ENCODE results near the gene MPP2. TPM values are rescaled to one million over a fixed set of nuclear protein-coding genes. Genes with fewer than 3 reads are reported as not detected.
"Not testable (repeated sequence)": the region's sequence is repeated elsewhere in the genome, so short reads cannot be mapped to it uniquely, and the experiment has no call there.

MPP2 gene
- total RNA-seq, 3 donors from 2014 or later (not counting 1 experiment from before 2014, with no cell fraction given) = 0.75 to 2.0 (median 0.85) TPM

GRCh38 chr17:43897831-43898230 lies 9.5 kb downstream of the MPP2 start:
- Mint-ChIP-seq H3K36me3 (no peaks in the 10 kb centered on the region), H3K9me3 (no peaks in the 10 kb centered on the region), H3K4me3 (no peak overlapping the region), H3K27ac (no peak overlapping the region), H3K27me3 (ENCODE audit: low read depth in 2 of 2) (peaks cover 20 to 45% of the 10 kb centered on the region in 2 donors), H3K4me1 (peaks cover 0 to 16% of the 10 kb centered on the region in 2 donors)
- no peaks in the 10 kb centered on the region for H3K36me3 ChIP-seq (ENCODE audit: control insufficient read depth, insufficient read depth, low read length)
- H3K9me3 ChIP-seq (ENCODE audit: control insufficient read depth, insufficient read depth, low read length) = no peaks in the 10 kb centered on the region
- peaks cover 11% of the 10 kb centered on the region for H3K4me1 ChIP-seq (ENCODE audit: control insufficient read depth, insufficient read depth, low read length)
- peaks cover 13% of the 10 kb centered on the region for H3K27me3 ChIP-seq (ENCODE audit: control insufficient read depth, insufficient read depth, low read length)
- ATAC-seq (no peak), DNase-seq (no peak)
- 92% methylated on average over 3 of the region's 3 CpGs for WGBS (ENCODE audit: insufficient coverage)
- TF ChIP-seq, protein P1, sequence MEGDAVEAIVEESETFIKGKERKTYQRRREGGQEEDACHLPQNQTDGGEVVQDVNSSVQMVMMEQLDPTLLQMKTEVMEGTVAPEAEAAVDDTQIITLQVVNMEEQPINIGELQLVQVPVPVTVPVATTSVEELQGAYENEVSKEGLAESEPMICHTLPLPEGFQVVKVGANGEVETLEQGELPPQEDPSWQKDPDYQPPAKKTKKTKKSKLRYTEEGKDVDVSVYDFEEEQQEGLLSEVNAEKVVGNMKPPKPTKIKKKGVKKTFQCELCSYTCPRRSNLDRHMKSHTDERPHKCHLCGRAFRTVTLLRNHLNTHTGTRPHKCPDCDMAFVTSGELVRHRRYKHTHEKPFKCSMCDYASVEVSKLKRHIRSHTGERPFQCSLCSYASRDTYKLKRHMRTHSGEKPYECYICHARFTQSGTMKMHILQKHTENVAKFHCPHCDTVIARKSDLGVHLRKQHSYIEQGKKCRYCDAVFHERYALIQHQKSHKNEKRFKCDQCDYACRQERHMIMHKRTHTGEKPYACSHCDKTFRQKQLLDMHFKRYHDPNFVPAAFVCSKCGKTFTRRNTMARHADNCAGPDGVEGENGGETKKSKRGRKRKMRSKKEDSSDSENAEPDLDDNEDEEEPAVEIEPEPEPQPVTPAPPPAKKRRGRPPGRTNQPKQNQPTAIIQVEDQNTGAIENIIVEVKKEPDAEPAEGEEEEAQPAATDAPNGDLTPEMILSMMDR (IDR thresholded peaks at IDR 0.05) = no peak
- no peak overlapping the region for H3K4me3 ChIP-seq (ENCODE audit: low read length)
- no peak overlapping the region for H3K27ac ChIP-seq (ENCODE audit: low read length)
- intact Hi-C loops (cut with micrococcal nuclease) = no loop called here

DNA sequence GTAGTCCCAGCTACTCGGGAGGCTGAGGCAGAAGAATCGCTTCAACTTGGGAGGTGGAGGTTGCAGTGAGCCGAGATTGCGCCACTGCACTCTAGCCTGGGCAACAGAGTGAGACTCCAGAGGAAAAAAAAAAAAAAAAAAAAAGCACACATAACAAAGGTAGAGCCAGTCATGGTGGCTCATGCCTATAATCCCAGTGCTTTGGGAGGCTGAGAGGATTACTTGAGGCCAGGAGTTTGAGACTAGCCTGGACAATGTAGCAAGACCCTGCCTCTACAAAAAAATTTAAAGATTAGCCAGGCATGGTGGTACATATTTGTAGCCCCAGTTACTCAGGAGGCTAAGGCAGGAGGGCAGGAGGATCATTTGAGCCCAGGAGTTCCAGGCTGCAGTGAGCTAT lies 12.8 kb downstream of the MPP2 start:
- intact Hi-C loops (cut with micrococcal nuclease); H3K27ac ChIP-seq (ENCODE audit: low read length); H3K4me3 ChIP-seq (ENCODE audit: low read length); H3K27ac Mint-ChIP-seq; H3K9me3 Mint-ChIP-seq; H3K4me1 ChIP-seq (ENCODE audit: control insufficient read depth, insufficient read depth, low read length); DNase-seq; ATAC-seq; H3K9me3 ChIP-seq (ENCODE audit: control insufficient read depth, insufficient read depth, low read length); H3K36me3 ChIP-seq (ENCODE audit: control insufficient read depth, insufficient read depth, low read length); H3K27me3 ChIP-seq (ENCODE audit: control insufficient read depth, insufficient read depth, low read length); H3K36me3 Mint-ChIP-seq; H3K4me3 Mint-ChIP-seq; H3K4me1 Mint-ChIP-seq: not testable (repeated sequence)
- peaks cover 20 to 30% of the 10 kb centered on the region in 2 donors for H3K27me3 Mint-ChIP-seq (ENCODE audit: low read depth in 2 of 2)
- 100% methylated on average over 3 of the region's 4 CpGs for WGBS (ENCODE audit: insufficient coverage)

DNA sequence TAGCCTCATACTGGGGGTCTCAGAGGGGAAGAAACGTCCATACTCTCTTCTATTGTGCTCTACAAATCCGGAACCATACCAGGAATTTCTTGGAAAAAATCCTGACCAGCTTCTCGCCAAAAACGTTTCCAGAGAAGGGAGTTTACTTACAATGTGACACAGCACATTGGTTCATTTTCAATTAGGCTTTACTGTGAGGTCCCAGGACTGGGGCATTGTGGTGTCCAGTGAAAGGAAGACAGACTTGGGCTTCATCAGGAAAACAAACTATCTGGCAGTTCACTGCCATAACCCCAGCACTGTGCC lies 14.7 kb downstream of the MPP2 start:
- H3K9me3 Mint-ChIP-seq = no peaks in the 10 kb centered on the region
- H3K27me3 Mint-ChIP-seq (ENCODE audit: low read depth in 2 of 2) = peaks cover 14 to 25% of the 10 kb centered on the region in 2 donors
- ATAC-seq (no peak), DNase-seq (no peak)
- no peaks in the 10 kb centered on the region for H3K4me1 Mint-ChIP-seq
- no peaks in the 10 kb centered on the region for H3K36me3 ChIP-seq (ENCODE audit: control insufficient read depth, insufficient read depth, low read length)
- intact Hi-C loops (cut with micrococcal nuclease) = no loop called here
- H3K27me3 ChIP-seq (ENCODE audit: control insufficient read depth, insufficient read depth, low read length) = no peaks in the 10 kb centered on the region
- H3K27ac Mint-ChIP-seq = no peak overlapping the region
- H3K9me3 ChIP-seq (ENCODE audit: control insufficient read depth, insufficient read depth, low read length) = no peaks in the 10 kb centered on the region
- TF ChIP-seq, protein P1 (IDR thresholded peaks at IDR 0.05) = no peak
- no peak overlapping the region for H3K4me3 ChIP-seq (ENCODE audit: low read length)
- no peaks in the 10 kb centered on the region for H3K4me1 ChIP-seq (ENCODE audit: control insufficient read depth, insufficient read depth, low read length)
- H3K4me3 Mint-ChIP-seq = no peak overlapping the region
- 74% methylated on average over 4 of the region's 4 CpGs for WGBS (ENCODE audit: insufficient coverage)
- H3K36me3 Mint-ChIP-seq = no peaks in the 10 kb centered on the region
- H3K27ac ChIP-seq (ENCODE audit: low read length) = no peak overlapping the region

DNA sequence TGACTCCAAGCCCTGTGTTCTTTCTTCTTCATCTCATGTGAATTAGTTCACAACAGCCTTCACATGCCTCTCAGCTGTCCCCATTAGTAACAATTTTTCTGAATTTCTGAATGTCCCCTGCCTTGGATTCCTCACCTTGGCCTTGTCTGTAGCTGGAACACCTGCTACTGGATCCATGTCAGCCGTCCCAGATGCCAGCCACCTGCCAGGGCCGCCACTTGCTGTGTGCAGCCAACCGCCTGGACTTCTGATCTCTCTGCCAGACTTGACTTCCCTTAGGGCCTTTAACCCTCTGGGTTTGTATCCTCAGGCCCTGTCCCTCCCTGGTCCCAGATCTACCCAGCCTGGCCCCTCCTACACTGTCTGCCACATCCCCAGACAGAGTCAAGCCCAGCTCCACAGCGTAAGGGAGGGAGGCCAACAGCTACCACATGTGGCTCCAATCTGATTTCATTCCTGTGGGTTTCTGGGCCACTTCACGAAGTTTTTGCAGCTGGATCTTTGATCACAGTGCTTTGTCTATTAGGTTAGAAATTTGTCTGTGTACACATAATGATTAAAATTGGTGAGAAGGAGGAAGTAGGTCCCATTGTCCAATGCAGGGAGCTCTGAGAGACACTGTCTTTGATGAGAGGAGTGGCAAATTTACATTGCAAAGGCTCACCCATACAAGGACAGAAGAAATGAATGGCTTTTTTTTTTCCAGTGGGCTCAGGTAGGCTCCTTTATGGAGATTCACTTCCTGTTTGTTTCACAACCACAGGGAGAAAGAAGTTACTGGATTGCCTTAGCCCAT lies 15.3 kb downstream of the MPP2 start:
- H3K36me3 ChIP-seq (ENCODE audit: control insufficient read depth, insufficient read depth, low read length) = no peaks in the 10 kb centered on the region
- intact Hi-C loops (cut with micrococcal nuclease) = no loop called here
- H3K27me3 ChIP-seq (ENCODE audit: control insufficient read depth, insufficient read depth, low read length) = no peaks in the 10 kb centered on the region
- TF ChIP-seq, protein P1 (IDR thresholded peaks at IDR 0.05) = no peak
- Mint-ChIP-seq H3K27me3 (ENCODE audit: low read depth in 2 of 2) (peaks cover 8 to 20% of the 10 kb centered on the region in 2 donors), H3K27ac (no peak overlapping the region), H3K9me3 (no peaks in the 10 kb centered on the region), H3K4me1 (no peaks in the 10 kb centered on the region), H3K4me3 (no peak overlapping the region), H3K36me3 (no peaks in the 10 kb centered on the region)
- DNase-seq (no peak), ATAC-seq (no peak)
- no peaks in the 10 kb centered on the region for H3K9me3 ChIP-seq (ENCODE audit: control insufficient read depth, insufficient read depth, low read length)
- H3K4me3 ChIP-seq (ENCODE audit: low read length) = no peak overlapping the region
- WGBS (ENCODE audit: insufficient coverage) = 86% methylated on average over 5 of the region's 5 CpGs
- H3K27ac ChIP-seq (ENCODE audit: low read length) = no peak overlapping the region
- H3K4me1 ChIP-seq (ENCODE audit: control insufficient read depth, insufficient read depth, low read length) = no peaks in the 10 kb centered on the region

All from natural killer cell (primary cell).